ENCODE data around the gene WIZ.

WIZ gene

DNA sequence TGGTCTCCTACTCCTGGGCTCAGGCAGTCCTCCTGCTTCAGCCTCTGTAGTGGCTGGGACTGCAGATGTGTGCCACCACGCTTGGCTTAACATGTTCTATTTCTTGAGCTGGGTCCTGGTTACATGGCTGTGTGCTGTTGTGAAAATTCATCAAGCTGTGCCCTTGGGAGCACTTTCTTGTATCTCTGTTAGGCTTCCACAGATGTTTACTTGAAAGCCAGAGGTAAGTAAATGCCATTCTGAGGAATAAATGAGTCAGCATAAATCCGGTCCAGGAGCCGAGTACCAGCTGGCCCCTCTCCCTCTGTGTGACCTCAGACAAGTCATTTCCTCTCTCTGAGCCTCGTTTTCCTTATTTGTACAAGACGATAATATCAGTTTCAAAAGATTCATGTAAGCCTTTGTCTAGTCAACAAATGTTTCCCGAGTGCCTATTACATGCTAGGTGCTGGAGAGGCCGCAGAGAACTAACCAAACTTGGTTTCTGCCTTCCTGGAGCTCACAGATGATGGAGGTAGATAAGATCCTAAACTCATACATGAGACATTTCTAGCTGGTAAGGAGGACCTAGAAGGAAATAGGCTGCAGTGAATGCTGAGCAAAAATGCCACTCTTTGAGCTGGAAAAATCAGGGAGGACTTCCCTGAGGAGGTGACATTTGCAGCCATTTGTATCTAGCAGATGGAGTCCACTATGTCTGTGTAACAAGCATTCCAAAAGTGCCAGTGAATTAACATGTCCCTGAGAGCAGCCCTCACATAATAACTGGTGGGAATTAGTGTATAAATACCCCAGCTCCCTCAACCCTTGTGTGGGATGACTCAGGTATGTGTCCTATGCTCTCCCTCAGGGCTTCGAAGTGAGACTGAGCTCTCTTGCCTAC lies 17.3 kb upstream of the WIZ start:
- peak; percentile 52 for DNase-seq

DNA sequence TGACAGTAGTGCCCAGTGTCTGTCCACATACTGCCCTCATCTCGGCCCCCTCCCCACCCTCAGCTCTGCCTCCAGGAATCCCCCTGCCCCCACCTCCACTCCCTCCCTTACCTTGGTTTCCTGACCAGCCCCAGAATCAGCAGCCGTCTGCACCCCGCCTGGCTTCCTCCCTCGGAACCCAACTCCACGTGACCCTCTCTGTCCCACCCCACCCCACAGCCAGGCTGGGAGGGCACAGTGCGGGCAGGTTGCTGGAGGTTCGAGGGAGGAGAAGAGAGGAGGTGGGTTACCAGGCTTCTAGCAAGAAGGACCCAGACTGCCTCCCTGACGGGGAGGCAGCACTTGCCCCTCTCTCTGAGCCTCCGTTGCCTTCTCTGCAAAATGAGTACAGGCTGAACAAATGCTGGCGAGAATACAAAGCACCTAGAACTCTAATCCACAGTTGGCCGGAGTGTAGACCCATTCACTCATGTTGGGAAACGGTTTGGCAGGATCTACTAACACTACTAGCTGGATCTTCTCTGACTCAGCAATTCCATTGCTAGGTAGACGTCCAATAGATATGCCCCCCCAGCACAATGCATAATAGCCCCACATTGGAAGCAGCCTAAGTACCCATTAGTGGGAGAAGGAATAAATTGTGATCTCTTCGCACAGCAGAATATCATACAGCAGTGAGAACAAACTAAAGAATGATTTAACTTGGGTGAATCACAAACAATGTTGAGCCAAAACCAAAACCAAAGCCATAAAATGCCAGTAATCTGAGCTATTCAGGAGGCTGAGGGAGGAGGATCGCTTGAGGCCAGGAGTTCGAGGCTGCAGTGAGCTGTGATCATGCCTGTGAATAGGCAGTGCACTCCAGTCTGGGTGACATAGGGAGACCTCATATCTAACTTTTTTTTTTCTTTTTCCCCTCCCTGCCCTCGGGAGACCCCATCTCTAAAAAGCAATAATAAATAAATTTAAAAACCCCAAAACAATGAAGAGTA lies 14.9 kb upstream of the WIZ start, which contains the start of gene RASAL3:
Gene RASAL3 (minus strand): TSS at position 151 of the 992 bp plus-strand sequence. CDS start 186 bp downstream, outside the sequence.
- DNase-seq, result peak; percentile 27

GRCh38 chr19:15463861-15464371 lies 14.2 kb upstream of the WIZ start:
- DNase-seq, result peak; percentile 80

DNA sequence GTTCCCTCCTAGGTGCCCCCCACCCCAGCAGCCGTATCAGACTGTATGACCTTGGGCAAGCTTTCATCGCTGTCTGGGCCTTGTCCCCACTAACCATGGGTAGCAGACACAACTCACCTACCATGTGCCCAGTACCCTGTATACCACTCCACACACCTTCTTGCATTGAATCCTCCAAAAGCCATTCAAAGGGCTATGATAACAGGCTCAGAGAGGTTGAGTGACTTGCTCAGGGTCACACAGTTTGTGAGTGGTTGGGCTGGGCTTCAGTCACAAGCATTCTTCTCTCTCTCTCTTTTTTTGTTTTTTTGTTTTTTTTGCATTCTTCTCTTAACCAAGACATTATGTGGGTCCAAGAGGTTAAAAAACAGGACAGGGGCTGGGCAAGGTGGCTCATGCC lies 11.9 kb upstream of the WIZ start:
- no peak for DNase-seq

DNA sequence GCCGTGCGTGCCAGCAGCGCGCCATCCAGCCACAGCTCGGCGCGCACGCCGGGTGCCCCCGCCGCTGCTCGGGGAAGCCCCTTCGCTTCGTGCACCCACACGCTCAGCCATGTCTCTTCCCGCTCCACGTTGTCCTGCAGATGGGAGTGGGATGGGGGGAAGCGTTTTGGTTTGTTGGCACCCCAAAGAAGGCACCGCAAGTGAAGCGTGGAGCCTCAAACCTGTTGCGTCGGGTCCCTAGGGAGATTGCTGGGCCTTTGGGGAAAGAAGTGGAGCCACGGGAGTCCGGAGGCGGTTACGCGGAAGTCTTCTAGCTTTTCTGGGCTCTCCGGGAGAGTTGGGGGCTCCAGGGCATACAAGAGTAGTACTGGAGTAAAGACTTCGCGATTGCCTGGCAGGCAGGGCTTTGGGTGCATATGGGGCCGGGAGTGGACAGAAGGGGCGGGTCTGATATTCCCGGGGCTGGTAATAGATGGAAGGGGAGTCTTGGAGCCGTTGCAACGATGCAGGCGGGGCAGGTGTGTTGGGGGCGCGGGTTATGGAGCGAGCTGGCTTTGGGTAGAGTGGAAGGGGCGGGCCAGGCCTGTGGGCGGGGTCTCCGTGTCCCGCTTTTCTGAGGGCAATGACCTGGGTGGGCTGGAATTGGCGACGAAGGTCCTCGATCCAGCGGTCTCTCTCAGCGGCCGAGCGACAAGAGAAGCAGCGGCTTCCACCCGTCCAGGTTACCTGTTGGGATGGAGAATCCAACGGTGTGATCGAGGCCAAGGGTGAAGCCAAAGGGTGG lies 8.1 kb upstream of the WIZ start:
- DNase-seq, result no peak

GRCh38 chr19:15456871-15457700 lies 7.3 kb upstream of the WIZ start:
- no peak for DNase-seq

GRCh38 chr19:15456441-15456840 lies 6.7 kb upstream of the WIZ start:
- DNase-seq, result no peak

GRCh38 chr19:15455996-15456395 lies 6.2 kb upstream of the WIZ start:
- no peak for DNase-seq

- DNase-seq, result no peak
Observed at GRCh38 chr19:15453906-15454860, 4.4 kb upstream of the WIZ start.

- no peak for DNase-seq
Observed at GRCh38 chr19:15453091-15453578, 3.4 kb upstream of the WIZ start.

DNA sequence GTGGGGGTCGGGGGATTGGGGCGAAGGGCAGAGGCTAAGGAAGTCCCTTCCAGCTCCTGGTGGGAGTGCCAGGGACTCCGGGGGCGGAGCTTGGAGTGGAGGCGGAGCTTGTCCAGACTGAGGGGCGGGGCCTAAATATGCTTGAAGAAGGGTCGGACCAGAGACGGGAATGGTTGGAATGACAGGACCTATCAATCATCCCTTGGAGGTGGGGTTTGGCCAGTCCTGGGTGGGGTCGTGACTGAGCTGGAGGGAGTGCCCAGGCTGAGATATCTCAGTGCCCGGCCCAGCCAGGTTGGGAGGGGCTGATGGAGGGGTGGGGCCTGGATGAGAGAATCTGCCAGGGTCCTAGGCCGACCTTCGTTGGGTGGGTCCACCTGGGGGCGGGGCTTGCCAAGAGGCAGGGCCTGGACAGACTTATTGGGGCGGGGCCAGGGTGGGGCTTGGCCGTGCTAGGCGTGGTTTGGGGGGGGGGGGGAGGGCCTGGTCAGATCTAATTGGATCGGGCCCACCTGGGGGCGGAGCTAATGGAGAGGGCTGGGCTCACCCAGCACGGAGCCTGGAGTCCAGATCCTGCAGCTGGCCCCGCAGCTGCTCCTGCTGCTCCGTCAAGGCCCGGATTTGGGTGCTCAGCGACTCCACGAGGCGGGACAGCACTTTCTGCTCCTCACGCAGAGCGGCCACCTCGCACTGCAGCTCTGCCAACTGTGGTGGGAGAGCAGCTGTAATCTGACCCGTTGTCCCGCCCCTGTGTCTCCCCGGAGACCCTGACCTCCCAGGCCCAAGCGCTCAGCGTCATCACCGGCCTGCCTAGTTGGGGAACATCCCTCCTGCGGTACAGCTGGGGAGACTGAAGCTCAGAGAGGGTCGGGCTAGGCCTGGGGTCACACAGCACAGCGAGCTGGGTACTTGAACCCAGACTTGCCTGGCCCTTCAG lies 2.6 kb upstream of the WIZ start:
- DNase-seq, result no peak

DNA sequence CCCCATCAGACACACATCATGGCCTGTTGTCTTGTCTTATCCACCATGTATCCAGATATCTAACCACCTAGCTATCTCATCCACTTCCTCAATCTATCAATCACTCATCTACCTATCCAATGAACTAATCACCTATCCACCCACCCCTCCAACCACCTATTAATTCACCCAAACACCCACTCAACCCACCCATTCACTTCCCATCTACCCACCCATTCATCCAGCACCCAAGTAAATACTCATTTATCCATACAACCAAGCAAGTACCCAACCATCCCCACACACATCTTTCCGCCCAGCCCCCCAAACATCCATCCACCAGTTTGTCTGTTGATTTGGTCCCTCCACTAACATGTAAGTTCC lies 753 bp upstream of the WIZ start:
- no peak for DNase-seq

GRCh38 chr19:15448778-15449619 lies 757 bp downstream of the WIZ start:
- DNase-seq, result no peak

DNA sequence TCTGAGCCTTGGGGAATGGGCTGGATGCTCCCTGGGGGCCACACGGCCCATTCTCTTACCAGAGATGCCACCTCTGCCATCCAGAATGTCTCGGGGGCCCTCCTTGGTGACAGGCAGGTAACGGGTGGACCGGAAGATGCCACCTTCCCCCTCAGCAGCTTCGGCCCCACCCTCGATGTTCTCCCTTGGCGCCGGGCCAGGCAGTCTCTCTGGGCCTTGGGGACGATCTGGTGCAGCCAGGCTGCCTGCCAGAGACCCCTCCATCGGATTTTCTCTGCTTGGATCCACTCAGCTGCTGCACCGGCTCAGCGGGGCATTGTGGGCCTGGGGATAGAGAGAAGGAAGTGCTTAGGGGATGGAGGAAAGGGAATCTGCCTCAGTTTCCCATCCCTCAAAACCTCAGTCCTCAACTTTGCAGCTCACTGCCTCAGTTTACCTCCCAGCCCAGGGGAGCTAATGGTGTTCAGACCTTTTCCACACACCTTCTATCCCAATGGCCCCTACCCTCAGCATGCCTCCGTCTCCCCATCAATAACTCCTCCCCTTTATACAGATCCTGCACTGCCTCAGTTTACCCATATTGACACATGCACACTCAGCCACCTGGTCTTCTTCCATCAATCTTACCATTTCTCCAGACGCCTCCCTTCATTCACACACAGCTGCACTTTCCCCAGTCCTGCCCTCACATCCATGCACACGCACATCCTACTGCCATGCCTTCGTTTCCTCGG lies 1.5 kb downstream of the WIZ start:
- no peak for DNase-seq

- no peak for DNase-seq
Observed at GRCh38 chr19:15447057-15447456, 2.7 kb downstream of the WIZ start.

DNA sequence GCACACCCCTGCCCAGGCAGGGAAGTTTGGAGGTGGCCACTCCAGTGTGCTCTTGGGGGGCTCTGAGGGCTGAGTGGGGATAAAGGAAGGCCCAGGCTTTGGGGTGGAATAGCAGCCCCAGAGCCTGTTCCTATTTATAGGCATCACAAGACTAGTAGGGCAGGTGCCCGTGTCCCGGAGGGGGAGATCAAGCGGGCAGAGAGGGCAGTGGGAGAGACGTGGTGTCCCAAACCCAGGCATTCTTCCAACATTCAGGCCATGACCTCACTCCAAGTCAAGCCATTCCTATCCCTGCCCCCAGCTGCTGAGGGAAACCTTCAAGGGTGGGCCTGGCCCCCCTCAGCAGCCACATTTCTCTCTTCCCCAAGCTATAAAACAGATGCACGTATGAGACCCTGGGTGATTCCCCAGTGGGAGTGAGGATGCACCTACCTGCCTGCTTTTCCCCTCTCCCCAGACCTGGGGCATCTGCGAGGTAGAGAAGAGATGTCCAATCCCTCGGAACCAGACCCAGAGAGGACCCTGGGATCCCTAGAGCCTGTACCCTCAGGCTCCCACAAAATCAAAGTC lies 3.9 kb downstream of the WIZ start:
- DNase-seq, result no peak

- no peak for DNase-seq
Observed at GRCh38 chr19:15445227-15445605, 4.5 kb downstream of the WIZ start.

Measured in MV-4-11 (cell line).